ENCODE measurements around the gene NMS. TPM values are rescaled to one million over a fixed set of nuclear protein-coding genes. Genes with fewer than 3 reads are reported as not detected.
"Not testable (repeated sequence)": the region's sequence is repeated elsewhere in the genome, so short reads cannot be mapped to it uniquely, and the experiment has no call there.

The NMS gene
- total RNA-seq, 2 donors from 2014 or later, result not detected

- Histone ChIP-seq H3K9me3 (no peaks in the 10 kb centered on the region), H3K27me3 (replicated peaks; ENCODE audit: insufficient read depth) (no peaks in the 10 kb centered on the region), H3K4me1 (replicated peaks) (no peaks in the 10 kb centered on the region), H3K4me3 (no peak overlapping the region), H3K27ac (no peak overlapping the region), H3K36me3 (no peaks in the 10 kb centered on the region)
- TF ChIP-seq POLR2A (IDR thresholded peaks at IDR 0.05) (no peak), CTCF (IDR thresholded peaks at IDR 0.05) (no peak)
- no peak for DNase-seq (ENCODE audit: low spot score)
- intact Hi-C loops (cut with DNase I), result no loop called here
Measured at GRCh38 chr2:100451734-100452133, 18.5 kb upstream of the NMS start.

GRCh38 chr2:100453853-100454252 lies 16.4 kb upstream of the NMS start:
- H3K9me3 ChIP-seq, result no peaks in the 10 kb centered on the region
- no peaks in the 10 kb centered on the region for H3K36me3 ChIP-seq
- DNase-seq (ENCODE audit: low spot score), result no peak
- H3K27me3 ChIP-seq (replicated peaks; ENCODE audit: insufficient read depth), result no peaks in the 10 kb centered on the region
- no peak overlapping the region for H3K4me3 ChIP-seq
- H3K4me1 ChIP-seq (replicated peaks), result no peaks in the 10 kb centered on the region
- no peak overlapping the region for H3K27ac ChIP-seq
- TF ChIP-seq POLR2A (IDR thresholded peaks at IDR 0.05) (no peak), POLR2AphosphoS5 (IDR thresholded peaks at IDR 0.05) (no peak), CTCF (IDR thresholded peaks at IDR 0.05) (no peak)
- intact Hi-C loops (cut with DNase I), result no loop called here
- 75% methylated on average over 4 of the region's 4 CpGs for WGBS

- intact Hi-C loops (cut with DNase I); H3K9me3 ChIP-seq; DNase-seq (ENCODE audit: low spot score); H3K27me3 ChIP-seq (replicated peaks; ENCODE audit: insufficient read depth); H3K27ac ChIP-seq; H3K36me3 ChIP-seq; H3K4me1 ChIP-seq (replicated peaks); H3K4me3 ChIP-seq: not testable (repeated sequence)
Measured at GRCh38 chr2:100456357-100456756, 13.9 kb upstream of the NMS start.

GRCh38 chr2:100460904-100461530 lies 9.3 kb upstream of the NMS start:
- Histone ChIP-seq H3K4me3 (no peak overlapping the region), H3K36me3 (no peaks in the 10 kb centered on the region), H3K4me1 (replicated peaks) (no peaks in the 10 kb centered on the region), H3K27me3 (replicated peaks; ENCODE audit: insufficient read depth) (peaks cover 2% of the 10 kb centered on the region), H3K9me3 (no peaks in the 10 kb centered on the region), H3K27ac (no peak overlapping the region)
- intact Hi-C loops (cut with DNase I), result no loop called here
- no peak for TF ChIP-seq CTCF (IDR thresholded peaks at IDR 0.05)
- TF ChIP-seq POLR2A (IDR thresholded peaks at IDR 0.05), result no peak
- TF ChIP-seq POLR2AphosphoS5 (IDR thresholded peaks at IDR 0.05), result no peak
- WGBS, result 84% methylated on average over 1 of the region's 1 CpG
- DNase-seq (ENCODE audit: low spot score), result no peak

- no peak overlapping the region for H3K27ac ChIP-seq
- H3K36me3 ChIP-seq, result no peaks in the 10 kb centered on the region
- intact Hi-C loops (cut with DNase I), result no loop called here
- 17% methylated on average over 16 of the region's 16 CpGs for WGBS
- H3K4me3 ChIP-seq, result no peak overlapping the region
- H3K4me1 ChIP-seq (replicated peaks), result no peaks in the 10 kb centered on the region
- no peaks in the 10 kb centered on the region for H3K27me3 ChIP-seq (replicated peaks; ENCODE audit: insufficient read depth)
- TF ChIP-seq POLR2A (IDR thresholded peaks at IDR 0.05) (no peak), CTCF (IDR thresholded peaks at IDR 0.05) (no peak), POLR2AphosphoS5 (IDR thresholded peaks at IDR 0.05) (no peak)
- no peaks in the 10 kb centered on the region for H3K9me3 ChIP-seq
- DNase-seq (ENCODE audit: low spot score), result no peak
Measured at GRCh38 chr2:100470898-100471514, 724 bp downstream of the NMS start.

Data from prostate gland (tissue), 2 donors.